Right renal pelvis (tissue), 4 donors: ENCODE results near the gene SECISBP2. TPM values are rescaled to one million over a fixed set of nuclear protein-coding genes. Genes with fewer than 3 reads are reported as not detected.

Experiments
- DNase-seq, 4 donors: peaks; one replicate each; pipeline ENCODE4 v3.0.0-alpha.2; 2013; ENCODE audit warnings: low read depth in 4 of 4, low spot score in 3 of 4, missing footprints in 1 of 4
- polyA plus RNA-seq, 4 donors: library from polyadenylated mRNA; unstranded; fragments of 120-200 nt; gene quantifications; one replicate each; pipeline ENCODE4 v1.2.1, GENCODE V29; 2013; ENCODE audit not compliant: insufficient read length in 4 of 4

The SECISBP2 gene
- polyA plus RNA-seq, 4 donors = 55.9 to 77.6 (median 72.4) TPM

DNA sequence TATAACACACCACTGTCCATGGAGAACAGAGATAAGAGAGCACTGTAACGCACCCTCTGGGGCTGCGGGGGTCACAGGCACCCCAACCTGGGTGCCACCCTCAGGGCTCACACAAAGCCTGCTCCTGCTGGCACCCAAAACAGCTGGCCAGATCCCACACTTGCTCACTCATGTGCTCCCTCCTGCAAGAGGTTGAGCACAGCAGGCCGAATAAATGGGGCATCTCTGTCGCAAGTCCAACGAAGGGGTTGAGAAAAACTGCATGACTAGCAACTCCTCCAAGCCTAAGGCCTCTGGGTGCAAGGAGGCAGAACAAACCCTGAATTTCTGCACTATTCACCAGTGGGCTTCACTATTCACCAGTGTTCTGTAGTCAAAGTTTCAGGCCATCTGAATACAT is 80.3 kb downstream of the SECISBP2 start:
- DNase-seq = no peak

DNA sequence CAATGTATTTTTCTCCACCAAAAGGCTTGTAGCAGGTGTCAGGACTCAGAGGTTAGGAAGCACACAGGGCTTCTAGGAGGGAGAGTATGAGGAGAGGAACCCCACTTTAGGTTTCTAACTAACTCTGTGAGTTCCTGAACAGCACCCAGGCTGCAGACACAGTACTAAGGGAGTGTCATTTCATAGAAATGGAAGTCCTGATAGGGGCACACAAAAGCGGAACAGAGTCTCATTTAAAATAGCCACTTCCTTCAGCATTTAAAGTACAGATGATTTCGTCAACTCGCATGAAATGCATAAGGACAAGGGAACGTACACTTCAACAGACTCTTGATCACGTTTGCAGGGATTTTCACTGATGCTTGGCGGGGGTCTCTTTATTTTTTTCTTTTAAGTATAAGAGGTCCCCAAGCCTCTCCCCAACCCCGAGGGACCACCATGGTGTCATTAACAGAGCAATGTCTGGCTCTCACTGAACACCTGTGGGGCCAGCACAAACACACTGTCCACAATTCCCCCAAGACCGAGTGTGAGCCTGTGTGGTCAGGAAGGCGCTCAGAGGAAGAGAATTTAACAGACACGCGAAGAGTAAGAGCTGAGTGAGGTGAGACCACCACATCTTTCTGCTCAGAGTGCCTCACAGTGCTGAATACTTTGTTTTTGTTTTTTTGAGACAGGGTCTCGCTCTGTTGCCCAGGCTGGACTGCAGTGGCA is 82.3 kb downstream of the SECISBP2 start:
- no peak for DNase-seq

DNA sequence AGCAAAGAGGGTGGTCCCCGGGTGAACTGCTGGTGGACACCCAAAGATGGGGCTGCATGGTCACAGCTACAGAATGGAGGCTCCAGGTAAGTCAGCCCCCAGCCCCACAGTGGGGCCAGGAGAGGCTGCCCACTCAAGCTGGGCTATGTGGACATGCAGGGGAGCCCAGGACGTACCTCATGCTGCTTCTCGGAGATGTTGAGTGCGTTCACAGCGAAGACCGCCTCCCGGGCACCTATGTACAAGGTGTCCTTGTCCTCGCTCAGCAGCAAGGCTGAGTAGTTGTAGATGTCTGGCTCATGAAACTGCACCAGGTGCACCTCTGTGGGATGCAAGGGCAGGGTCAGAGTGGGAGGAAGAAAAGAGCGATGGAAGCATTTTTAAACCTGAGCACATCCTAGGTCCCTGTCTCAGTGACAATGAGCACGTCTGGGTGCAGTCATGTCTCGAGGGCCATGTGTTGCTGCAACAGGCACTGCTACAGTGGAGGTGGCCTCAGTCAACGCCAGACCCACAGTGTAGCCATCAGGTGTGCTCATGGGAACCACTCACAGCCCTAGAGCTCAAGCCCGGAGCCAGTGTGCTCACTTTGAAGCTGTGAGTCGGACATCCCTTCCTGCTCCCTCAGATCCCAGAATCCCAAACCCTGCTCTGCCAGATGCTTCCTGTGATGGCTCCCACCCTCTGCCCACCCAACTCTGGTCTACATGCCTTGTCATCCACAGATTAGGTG is 84.6 kb downstream of the SECISBP2 start:
- no peak for DNase-seq

DNA sequence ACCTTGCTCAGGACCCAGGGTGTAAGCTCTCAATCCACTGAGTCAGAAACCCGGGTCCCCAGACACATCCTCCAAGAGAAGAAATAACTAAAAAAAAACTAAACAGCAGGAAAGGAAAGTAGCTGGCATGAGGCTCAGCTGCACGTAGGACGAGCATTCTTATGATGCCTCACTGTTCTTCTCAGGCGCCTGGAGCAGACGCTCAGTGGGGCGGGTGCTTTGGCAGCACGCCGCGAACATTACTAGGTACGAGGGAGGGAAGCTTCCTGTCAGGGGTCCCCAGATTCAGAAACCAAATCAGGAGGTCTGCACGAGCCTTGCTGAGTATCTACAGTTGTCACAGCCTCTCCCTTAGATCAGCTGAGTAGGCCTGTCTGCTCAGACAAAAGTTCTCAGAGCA is 85.8 kb downstream of the SECISBP2 start:
- DNase-seq = no peak

DNA sequence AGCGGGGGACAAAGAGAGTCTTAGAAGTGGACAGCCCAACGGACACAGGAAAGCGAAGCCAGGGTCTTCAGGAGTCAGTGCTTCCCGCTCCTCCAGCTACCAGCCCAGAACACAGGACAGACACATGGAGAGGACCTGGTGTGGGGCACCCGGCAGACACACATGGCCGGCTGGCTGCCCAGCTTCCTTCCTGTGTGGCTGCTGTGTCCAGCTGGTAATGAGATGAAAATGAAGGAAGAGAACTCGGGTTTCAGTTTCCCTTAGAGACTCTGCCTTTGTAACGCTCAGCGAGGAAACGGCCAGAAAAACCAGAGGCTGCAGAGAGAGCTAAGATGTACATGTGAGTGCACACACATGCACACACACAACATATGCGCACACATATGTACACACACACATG is 87.5 kb downstream of the SECISBP2 start:
- no peak for DNase-seq

DNA sequence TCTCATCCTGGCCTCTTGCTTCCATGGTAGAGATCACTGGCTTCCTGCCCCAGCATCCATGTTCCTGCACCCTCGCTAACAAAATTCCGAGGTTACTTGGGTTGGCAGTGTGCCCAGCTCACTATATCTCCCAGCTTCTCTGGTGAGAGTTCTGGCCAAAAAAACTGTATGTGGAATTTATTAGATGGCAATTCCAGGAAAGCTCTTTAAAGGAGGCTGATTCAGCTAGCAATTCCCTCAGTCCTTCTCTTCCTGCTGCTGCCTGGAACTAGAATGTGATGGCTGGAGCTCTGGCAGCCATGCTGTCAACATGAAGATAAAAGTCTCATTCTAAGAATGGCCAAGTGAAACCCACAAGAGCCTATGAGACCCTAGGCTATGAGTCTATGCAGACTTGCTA is 88.8 kb downstream of the SECISBP2 start:
- no peak for DNase-seq

DNA sequence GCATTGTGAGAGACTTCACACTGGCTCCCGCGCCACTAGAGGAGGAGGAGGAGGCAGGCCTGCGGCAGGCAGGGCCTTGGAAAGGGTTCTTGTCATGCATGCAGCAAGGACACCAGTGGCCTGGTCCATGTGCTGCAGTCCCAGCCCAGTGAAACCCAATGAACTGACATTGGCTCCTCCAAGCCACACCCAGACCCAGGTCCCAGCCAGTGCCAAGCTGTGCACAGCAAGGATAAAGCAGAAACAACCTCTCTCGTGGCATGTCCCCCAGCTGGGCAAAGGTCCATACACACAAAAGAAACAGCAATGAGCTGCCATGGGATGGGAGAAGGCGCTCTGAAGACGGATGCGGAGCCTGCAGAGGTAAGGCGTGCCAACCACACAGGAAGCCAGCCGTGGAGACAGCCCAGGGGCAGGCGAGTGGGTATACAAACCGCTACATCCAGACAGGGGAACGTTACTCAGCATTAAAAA is 90.4 kb downstream of the SECISBP2 start:
- DNase-seq = no peak

Other genes starting within 250 kb of the SECISBP2 start
- gene SHC3, start 139.7 kb upstream of the SECISBP2 start, polyA plus RNA-seq = 1 to 10 TPM; 2.1 to 3.2 (median 2.5) TPM
- 100 to 1,000 TPM in 1 of 4 donors, 10 to 100 TPM in 3; 84.3 to 107 (median 89.5) TPM for gene CKS2, start 7.3 kb upstream of the SECISBP2 start, polyA plus RNA-seq
- 10 to 100 TPM; 40.3 to 58.9 (median 47.4) TPM for gene SEMA4D, start 179.6 kb downstream of the SECISBP2 start, polyA plus RNA-seq